Karpas-422 (cell line): ENCODE data around the gene IL17D. TPM values are rescaled to one million over a fixed set of nuclear protein-coding genes. Genes with fewer than 3 reads are reported as not detected.

Source experiments
- DNase-seq: peaks from one replicate; pipeline ENCODE4 v3.0.0-alpha.2; 2015
- H2AFZ ChIP-seq: fragments of 200-600 bp; sonication (generic); 2 replicates; pipeline ENCODE4 v1.6.1; 2014; ENCODE audit warnings: antibody characterized with exemption, low read length, mixed read lengths
- H3K27ac ChIP-seq: fragments of 200-600 bp; sonication (generic); 2 replicates; pipeline ENCODE4 v1.5.1; 2014; ENCODE audit warnings: mild to moderate bottlenecking, low read length, moderate library complexity
- H3K27me3 ChIP-seq: fragments of 200-600 bp; sonication (generic); 2 replicates; pipeline ENCODE4 v1.6.1; 2014; ENCODE audit warnings: low read length, mixed read lengths
- H3K36me3 ChIP-seq: fragments of 200-600 bp; sonication (generic); 2 replicates; pipeline ENCODE4 v1.6.1; 2014; ENCODE audit warnings: low read length, mixed read lengths; ENCODE audit not compliant: insufficient read depth
- H3K4me1 ChIP-seq: fragments of 200-600 bp; sonication (generic); 2 replicates; pipeline ENCODE4 v1.6.1; 2014; ENCODE audit warnings: mild to moderate bottlenecking, low read length, mixed read lengths
- H3K4me2 ChIP-seq: fragments of 200-600 bp; sonication (generic); 2 replicates; pipeline ENCODE4 v1.6.1; 2014; ENCODE audit warnings: low read length, low read depth, mild to moderate bottlenecking; ENCODE audit not compliant: poor library complexity, severe bottlenecking
- H3K4me3 ChIP-seq: fragments of 200-600 bp; sonication (generic); 2 replicates; pipeline ENCODE4 v1.5.1; 2014; ENCODE audit warnings: mild to moderate bottlenecking, antibody characterized with exemption, low read length, mixed read lengths
- H3K79me2 ChIP-seq: fragments of 200-600 bp; sonication (generic); 2 replicates; pipeline ENCODE4 v1.6.1; 2014; ENCODE audit warnings: mild to moderate bottlenecking, low read length, mixed read lengths
- H3K9ac ChIP-seq: fragments of 200-600 bp; sonication (generic); 2 replicates; pipeline ENCODE4 v1.6.0; 2014; ENCODE audit warnings: low read length
- H3K9me2 ChIP-seq: fragments of 200-600 bp; sonication (generic), shearing (Covaris generic); replicated peaks from 2 replicates; pipeline ENCODE4 v1.6.0; 2014; ENCODE audit warnings: mild to moderate bottlenecking, low read length, moderate library complexity; ENCODE audit not compliant: insufficient read depth
- H3K9me3 ChIP-seq: fragments of 300-700, 200-600 bp; sonication (generic); 2 replicates; pipeline ENCODE4 v1.6.1; 2014; ENCODE audit warnings: low read length, mixed read lengths
- H4K20me1 ChIP-seq: fragments of 200-600 bp; sonication (generic); 2 replicates; pipeline ENCODE4 v1.6.1; 2014; ENCODE audit warnings: mild to moderate bottlenecking, antibody characterized with exemption, low read length, low read depth; ENCODE audit not compliant: insufficient read depth
- total RNA-seq: library from RNA; depleted of rRNA; stranded (reverse); fragments of >200 nt; shearing (Covaris generic); gene quantifications from 2 replicates; pipeline ENCODE4 v1.2.3, GENCODE V29; 2014; ENCODE audit warnings: low replicate concordance

IL17D gene
- total RNA-seq, 1 experiment from 2014 or later: not detected

DNA sequence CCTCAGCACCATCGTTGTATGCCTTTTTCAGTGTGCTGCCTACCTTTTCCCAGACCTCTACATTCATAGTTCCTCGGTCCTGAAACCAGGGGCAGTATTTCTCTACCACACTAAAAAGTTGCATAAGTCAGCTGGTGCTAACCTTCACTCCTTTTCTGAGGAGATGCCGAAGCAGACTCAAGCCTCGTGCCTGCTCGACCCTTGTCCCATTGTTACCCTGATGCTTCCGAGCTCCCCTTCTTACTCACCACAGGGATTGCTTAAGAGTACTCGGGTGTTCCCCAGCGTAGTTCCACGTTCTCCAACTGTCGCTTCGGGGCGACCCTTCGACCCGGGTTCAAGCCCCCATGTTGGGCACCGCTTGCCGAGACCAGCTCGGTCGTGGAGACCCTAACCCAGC lies 19.0 kb upstream of the IL17D start:
- no peak overlapping the region for H2AFZ ChIP-seq
- no peak for DNase-seq
- H3K36me3 ChIP-seq: no peaks in the 10 kb centered on the region
- H3K79me2 ChIP-seq: no peaks in the 10 kb centered on the region
- H3K9me2 ChIP-seq: no peaks in the 10 kb centered on the region
- H3K4me2 ChIP-seq: no peak overlapping the region
- H3K27ac ChIP-seq: no peak overlapping the region
- H3K4me1 ChIP-seq: no peaks in the 10 kb centered on the region
- H3K9me3 ChIP-seq: no peaks in the 10 kb centered on the region
- no peaks in the 10 kb centered on the region for H3K27me3 ChIP-seq
- H3K9ac ChIP-seq: no peak overlapping the region
- H3K4me3 ChIP-seq: no peak overlapping the region
- H4K20me1 ChIP-seq: no peaks in the 10 kb centered on the region

DNA sequence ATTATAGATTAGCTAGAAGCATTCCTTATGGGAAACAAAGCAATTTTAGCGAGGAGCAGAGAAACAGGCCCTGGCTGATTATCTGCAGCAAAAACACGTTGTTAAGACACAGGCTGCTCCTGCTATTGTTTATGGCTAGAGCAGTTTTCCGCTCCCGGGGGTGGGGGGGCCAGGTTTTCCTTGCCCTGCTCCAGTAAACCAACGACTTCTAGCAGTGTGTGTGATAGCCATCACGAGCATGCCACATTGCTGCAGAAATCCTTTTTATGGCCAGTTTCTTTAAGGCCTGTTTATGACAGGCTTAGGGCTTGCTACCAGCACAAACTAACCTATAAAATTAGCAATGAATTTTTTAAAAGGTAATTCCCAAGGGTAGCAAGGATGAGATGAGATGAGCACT lies 18.4 kb upstream of the IL17D start:
- Histone ChIP-seq H3K27me3 (no peaks in the 10 kb centered on the region), H3K9me3 (no peaks in the 10 kb centered on the region), H3K27ac (no peak overlapping the region), H3K4me1 (no peaks in the 10 kb centered on the region), H3K79me2 (no peaks in the 10 kb centered on the region), H3K9ac (no peak overlapping the region), H3K9me2 (no peaks in the 10 kb centered on the region), H3K4me3 (no peak overlapping the region), H3K36me3 (no peaks in the 10 kb centered on the region), H3K4me2 (no peak overlapping the region), H2AFZ (no peak overlapping the region), H4K20me1 (no peaks in the 10 kb centered on the region)
- no peak for DNase-seq

DNA sequence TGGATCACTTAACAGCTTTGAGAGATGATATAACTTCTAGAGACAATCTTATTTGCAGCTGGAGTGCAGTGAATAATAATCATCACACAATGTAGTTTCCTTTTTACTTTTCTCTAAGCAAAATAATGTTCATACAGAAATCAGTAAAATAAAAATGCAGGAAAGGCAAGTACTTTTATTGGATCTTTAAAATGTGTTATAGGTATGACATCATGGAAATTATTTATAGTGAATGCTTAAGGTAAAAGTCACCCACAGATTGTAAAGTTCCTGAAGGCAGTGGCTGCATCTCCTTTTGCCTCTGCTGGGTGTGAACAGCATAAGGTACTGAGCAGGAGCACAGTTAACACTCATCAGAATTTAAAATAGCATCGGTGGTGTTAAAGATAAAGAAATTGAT lies 17.3 kb upstream of the IL17D start:
- Histone ChIP-seq H3K36me3 (no peaks in the 10 kb centered on the region), H3K9me3 (no peaks in the 10 kb centered on the region), H4K20me1 (no peaks in the 10 kb centered on the region), H3K79me2 (no peaks in the 10 kb centered on the region), H3K27me3 (no peaks in the 10 kb centered on the region), H3K9me2 (no peaks in the 10 kb centered on the region), H3K4me3 (no peak overlapping the region), H2AFZ (no peak overlapping the region), H3K4me1 (no peaks in the 10 kb centered on the region), H3K27ac (no peak overlapping the region), H3K9ac (no peak overlapping the region), H3K4me2 (no peak overlapping the region)
- DNase-seq: no peak

DNA sequence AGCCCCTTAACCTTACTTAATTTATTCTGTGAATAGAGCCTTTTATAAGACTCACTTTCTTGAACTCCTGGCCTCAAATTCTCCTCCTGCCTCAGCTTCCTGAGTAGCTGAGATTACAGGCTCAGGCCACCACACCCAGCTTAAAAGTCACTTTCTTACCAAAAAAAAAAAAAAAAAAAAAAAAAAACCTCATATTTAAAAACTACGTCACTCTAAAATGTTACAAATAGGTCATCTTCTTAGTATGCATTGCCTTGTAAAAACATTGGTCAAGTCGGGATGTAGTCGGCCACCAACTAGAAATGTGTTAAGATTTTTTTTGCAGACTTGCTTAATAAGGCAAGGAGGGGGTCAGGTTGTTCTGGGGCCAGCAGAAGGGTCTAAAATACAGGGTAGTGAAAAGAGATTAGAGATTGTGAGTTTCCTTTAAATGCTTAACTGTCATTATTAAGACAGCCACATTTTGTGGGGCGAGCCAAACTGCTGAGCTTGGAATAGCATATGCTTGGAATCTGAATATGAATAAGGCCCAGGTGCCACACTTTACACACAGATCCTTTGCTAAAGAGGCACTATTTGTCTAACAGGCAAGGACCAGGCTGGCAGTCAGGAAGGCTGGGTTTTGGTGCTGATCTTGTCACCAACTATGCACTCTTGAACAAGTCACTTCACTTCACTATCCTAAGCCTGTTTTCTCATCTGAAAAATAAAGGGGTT lies 16.5 kb upstream of the IL17D start:
- H3K9me3 ChIP-seq: no peaks in the 10 kb centered on the region
- H3K27me3 ChIP-seq: no peaks in the 10 kb centered on the region
- DNase-seq: no peak
- H3K36me3 ChIP-seq: no peaks in the 10 kb centered on the region
- no peaks in the 10 kb centered on the region for H3K79me2 ChIP-seq
- H2AFZ ChIP-seq: no peak overlapping the region
- H3K4me1 ChIP-seq: no peaks in the 10 kb centered on the region
- no peak overlapping the region for H3K4me3 ChIP-seq
- no peaks in the 10 kb centered on the region for H3K9me2 ChIP-seq
- H3K4me2 ChIP-seq: no peak overlapping the region
- no peaks in the 10 kb centered on the region for H4K20me1 ChIP-seq
- H3K9ac ChIP-seq: no peak overlapping the region
- no peak overlapping the region for H3K27ac ChIP-seq

DNA sequence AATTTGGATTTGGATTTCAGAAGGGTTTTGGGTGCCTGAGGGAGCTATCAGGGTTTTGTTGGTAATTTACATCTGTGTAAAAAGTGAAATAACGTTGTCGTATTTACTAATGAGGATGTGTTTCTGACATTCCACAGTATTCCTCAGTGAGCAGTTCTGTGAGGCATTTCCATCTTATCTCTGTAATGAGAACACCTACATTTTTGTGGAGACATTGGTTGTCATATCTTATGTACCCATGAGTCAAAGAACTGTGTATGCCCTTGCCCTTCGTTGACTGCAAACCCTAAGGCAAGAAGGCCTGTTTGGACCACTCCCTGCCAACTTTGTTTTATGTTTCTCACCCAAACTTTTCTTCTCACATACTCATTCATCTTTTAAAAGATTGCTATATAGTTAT lies 14.2 kb upstream of the IL17D start:
- H4K20me1 ChIP-seq: 0 out of 2 replicates have a peak, but pooled peaks cover 3% of the 10 kb centered on the region
- DNase-seq: no peak

DNA sequence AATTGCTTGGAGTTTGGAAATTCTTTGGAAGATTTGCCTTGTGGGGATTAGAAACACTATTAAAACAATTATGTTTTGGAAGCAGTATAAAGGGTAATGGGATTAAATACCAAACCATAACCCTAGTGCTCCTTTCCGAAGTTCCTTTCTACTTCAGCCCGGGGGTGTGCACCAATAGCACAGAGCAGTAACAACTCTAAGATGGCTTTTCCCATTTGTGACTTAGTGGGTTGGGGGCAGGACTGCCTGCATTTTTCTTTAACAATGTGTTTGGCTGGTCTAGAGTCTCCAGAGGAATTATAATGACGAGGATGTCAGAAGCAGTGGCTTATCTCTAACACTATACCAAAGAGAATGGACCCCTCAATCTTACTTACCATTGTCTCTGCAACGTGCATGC lies 11.9 kb upstream of the IL17D start:
- H2AFZ ChIP-seq: no peak overlapping the region
- H3K4me2 ChIP-seq: no peak overlapping the region
- H3K79me2 ChIP-seq: no peaks in the 10 kb centered on the region
- H3K9me2 ChIP-seq: no peaks in the 10 kb centered on the region
- H3K27me3 ChIP-seq: no peaks in the 10 kb centered on the region
- no peaks in the 10 kb centered on the region for H3K36me3 ChIP-seq
- H3K9ac ChIP-seq: no peak overlapping the region
- H4K20me1 ChIP-seq: 0 out of 2 replicates have a peak, but pooled peaks cover 3% of the 10 kb centered on the region
- H3K9me3 ChIP-seq: no peaks in the 10 kb centered on the region
- no peak overlapping the region for H3K27ac ChIP-seq
- no peak overlapping the region for H3K4me3 ChIP-seq
- DNase-seq: no peak
- no peaks in the 10 kb centered on the region for H3K4me1 ChIP-seq

More for the DNA sequence above, 14.2 kb upstream of the IL17D start:
- Histone ChIP-seq H3K4me1 (no peaks in the 10 kb centered on the region), H3K4me3 (no peak overlapping the region), H3K79me2 (no peaks in the 10 kb centered on the region), H3K36me3 (no peaks in the 10 kb centered on the region), H3K4me2 (no peak overlapping the region), H3K27me3 (no peaks in the 10 kb centered on the region), H3K27ac (no peak overlapping the region), H3K9me2 (no peaks in the 10 kb centered on the region), H3K9me3 (no peaks in the 10 kb centered on the region), H2AFZ (no peak overlapping the region), H3K9ac (no peak overlapping the region)

DNA sequence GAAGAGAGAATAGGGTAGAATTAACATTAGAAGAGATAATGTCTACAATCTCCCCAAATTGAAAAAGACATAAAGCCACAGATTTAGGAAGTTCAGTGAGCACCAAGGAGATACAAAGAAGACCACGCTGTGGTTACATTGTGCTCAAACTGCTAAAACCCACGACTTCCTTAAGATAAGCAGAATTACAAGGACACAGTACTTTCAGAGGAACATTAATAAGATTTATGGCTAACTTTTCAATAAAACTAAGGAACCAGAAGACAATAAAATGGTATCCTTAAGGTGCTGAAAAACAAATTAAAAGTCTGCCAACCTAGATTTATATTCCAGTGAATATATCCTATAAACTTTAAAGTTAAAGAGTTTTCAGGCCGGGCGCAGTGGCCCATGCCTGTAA lies 7.4 kb upstream of the IL17D start:
- H3K9me3 ChIP-seq: no peaks in the 10 kb centered on the region
- H3K27ac ChIP-seq: no peak overlapping the region
- H3K36me3 ChIP-seq: no peaks in the 10 kb centered on the region
- H4K20me1 ChIP-seq: 0 out of 2 replicates have a peak, but pooled peaks cover 3% of the 10 kb centered on the region
- no peak for DNase-seq
- H2AFZ ChIP-seq: no peak overlapping the region
- H3K79me2 ChIP-seq: no peaks in the 10 kb centered on the region
- no peak overlapping the region for H3K4me2 ChIP-seq
- no peaks in the 10 kb centered on the region for H3K27me3 ChIP-seq
- no peaks in the 10 kb centered on the region for H3K9me2 ChIP-seq
- peaks cover 4% of the 10 kb centered on the region for H3K4me1 ChIP-seq
- H3K4me3 ChIP-seq: no peak overlapping the region
- H3K9ac ChIP-seq: no peak overlapping the region

DNA sequence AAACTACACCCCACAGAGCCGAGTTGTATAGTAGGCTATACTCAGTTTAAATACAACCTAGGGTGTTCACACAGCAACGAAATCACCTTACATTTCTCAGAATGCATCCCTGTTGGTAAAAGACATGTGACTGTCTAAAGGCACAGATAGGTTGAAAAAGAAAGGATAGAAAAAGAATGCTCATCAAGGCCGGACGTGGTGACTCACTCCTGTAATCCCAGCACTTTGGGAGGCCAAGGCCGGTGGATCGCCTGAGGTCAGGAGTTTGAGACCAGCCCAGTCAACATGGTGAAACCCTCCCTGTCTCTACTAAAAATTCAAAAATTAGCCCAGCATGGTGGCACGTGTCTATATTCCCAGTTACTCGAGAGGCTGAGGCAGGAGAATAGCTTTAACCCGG lies 3.8 kb upstream of the IL17D start:
- Histone ChIP-seq H3K4me3 (no peak overlapping the region), H3K9me3 (no peaks in the 10 kb centered on the region), H3K9ac (no peak overlapping the region), H4K20me1 (0 out of 2 replicates have a peak, but pooled peaks cover 6% of the 10 kb centered on the region), H3K79me2 (no peaks in the 10 kb centered on the region), H3K27ac (no peak overlapping the region), H3K27me3 (no peaks in the 10 kb centered on the region), H3K36me3 (no peaks in the 10 kb centered on the region), H3K4me1 (peaks cover 14% of the 10 kb centered on the region), H2AFZ (no peak overlapping the region), H3K9me2 (no peaks in the 10 kb centered on the region), H3K4me2 (no peak overlapping the region)
- DNase-seq: no peak
